Fibroblast of lung (primary cell): ENCODE results near the gene RIN3.

Experiments
- EZH2 ChIP-seq: IDR thresholded peaks from 2 replicates; pipeline ENCODE4 v1.5.1; 2012; ENCODE audit warnings: low read length, control low read depth, mild to moderate bottlenecking; ENCODE audit errors: missing control alignments
- TF ChIP-seq, protein P1 (sequence below), 2 donors: IDR thresholded peaks in 1 of 2; conservative IDR thresholded peaks in 1 of 2; 1 replicate in 1 of 2; 2 replicates in 1 of 2; pipeline ENCODE4 v1.5.1; 2011 to 2012; ENCODE audit warnings: low read length in 2 of 2, control low read depth in 1 of 2, inconsistent platforms in 1 of 2, low read depth in 1 of 2, mild to moderate bottlenecking in 1 of 2

DNA sequence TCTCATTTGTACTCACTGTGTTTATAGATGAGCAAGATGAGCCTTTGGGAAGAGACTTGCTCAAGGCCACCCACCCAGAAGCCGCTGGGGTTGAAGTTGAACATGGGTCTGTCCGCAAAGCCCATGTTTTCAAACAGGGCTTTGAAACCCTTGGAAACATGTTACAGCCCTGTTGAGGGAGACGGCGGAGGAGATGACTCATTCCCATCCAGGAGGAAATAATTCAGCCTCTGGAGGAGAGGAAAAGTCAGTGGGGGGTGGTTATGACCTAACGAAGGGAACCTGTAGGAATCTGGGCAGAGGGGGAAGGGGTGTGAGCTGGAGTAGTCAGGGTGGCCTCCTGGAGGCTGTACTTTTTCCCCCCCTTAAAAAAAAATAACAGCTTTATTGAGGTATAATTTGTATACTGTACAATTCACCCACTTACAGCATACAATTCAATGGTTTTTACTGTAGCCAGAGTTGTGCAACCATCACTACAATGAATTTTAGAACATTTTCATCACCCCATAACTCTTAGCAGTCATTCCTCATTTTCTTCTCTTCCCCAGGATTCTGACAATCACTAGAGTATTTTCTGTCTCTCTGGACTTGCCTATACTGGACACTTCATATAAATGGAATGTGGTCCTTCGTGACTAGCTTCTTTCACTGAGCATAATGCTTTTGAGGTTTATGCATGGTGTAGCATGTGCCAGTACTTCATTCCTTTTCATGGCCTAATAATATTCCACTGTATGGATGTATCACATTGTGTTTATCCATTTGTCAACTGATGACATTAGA is 1.9 kb upstream of the RIN3 start:
- TF ChIP-seq, protein P1, sequence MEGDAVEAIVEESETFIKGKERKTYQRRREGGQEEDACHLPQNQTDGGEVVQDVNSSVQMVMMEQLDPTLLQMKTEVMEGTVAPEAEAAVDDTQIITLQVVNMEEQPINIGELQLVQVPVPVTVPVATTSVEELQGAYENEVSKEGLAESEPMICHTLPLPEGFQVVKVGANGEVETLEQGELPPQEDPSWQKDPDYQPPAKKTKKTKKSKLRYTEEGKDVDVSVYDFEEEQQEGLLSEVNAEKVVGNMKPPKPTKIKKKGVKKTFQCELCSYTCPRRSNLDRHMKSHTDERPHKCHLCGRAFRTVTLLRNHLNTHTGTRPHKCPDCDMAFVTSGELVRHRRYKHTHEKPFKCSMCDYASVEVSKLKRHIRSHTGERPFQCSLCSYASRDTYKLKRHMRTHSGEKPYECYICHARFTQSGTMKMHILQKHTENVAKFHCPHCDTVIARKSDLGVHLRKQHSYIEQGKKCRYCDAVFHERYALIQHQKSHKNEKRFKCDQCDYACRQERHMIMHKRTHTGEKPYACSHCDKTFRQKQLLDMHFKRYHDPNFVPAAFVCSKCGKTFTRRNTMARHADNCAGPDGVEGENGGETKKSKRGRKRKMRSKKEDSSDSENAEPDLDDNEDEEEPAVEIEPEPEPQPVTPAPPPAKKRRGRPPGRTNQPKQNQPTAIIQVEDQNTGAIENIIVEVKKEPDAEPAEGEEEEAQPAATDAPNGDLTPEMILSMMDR (conservative IDR thresholded peaks at IDR 0.05 in 1 of 2, IDR thresholded peaks at IDR 0.05 in 1 of 2; ENCODE audit: low read depth in 1 of 2, low read length in 2 of 2), result no peak
- TF ChIP-seq EZH2, result no peak
